GM15510 (cell line): ENCODE results near the gene MAP7.

Source experiments
- POLR2A ChIP-seq: IDR thresholded peaks from 3 replicates; pipeline ENCODE4 v1.6.1; 2011; ENCODE audit warnings: borderline replicate concordance; ENCODE audit not compliant: insufficient read length; ENCODE audit errors: extremely low read depth

The MAP7 gene

GRCh38 chr6:136405420-136406029, 144.7 kb downstream of the MAP7 start:
- no peak for TF ChIP-seq POLR2A

- TF ChIP-seq POLR2A = no peak
Measured at GRCh38 chr6:136404627-136405419, 145.4 kb downstream of the MAP7 start.

- no peak for TF ChIP-seq POLR2A
Measured at GRCh38 chr6:136404007-136404406, 146.2 kb downstream of the MAP7 start.

GRCh38 chr6:136403110-136403980, 146.9 kb downstream of the MAP7 start:
- no peak for TF ChIP-seq POLR2A

GRCh38 chr6:136401749-136402148, 148.5 kb downstream of the MAP7 start:
- TF ChIP-seq POLR2A = no peak

GRCh38 chr6:136398453-136398852, 151.8 kb downstream of the MAP7 start:
- no peak for TF ChIP-seq POLR2A

GRCh38 chr6:136396908-136397307, 153.3 kb downstream of the MAP7 start:
- no peak for TF ChIP-seq POLR2A

GRCh38 chr6:136387316-136387715, 162.9 kb downstream of the MAP7 start:
- no peak for TF ChIP-seq POLR2A

- TF ChIP-seq POLR2A = no peak
Measured at GRCh38 chr6:136383268-136383937, 166.8 kb downstream of the MAP7 start.

GRCh38 chr6:136382676-136383252, 167.5 kb downstream of the MAP7 start:
- no peak for TF ChIP-seq POLR2A

- no peak for TF ChIP-seq POLR2A
Measured at GRCh38 chr6:136378888-136379287, 171.3 kb downstream of the MAP7 start.

GRCh38 chr6:136371959-136372358, 178.3 kb downstream of the MAP7 start:
- no peak for TF ChIP-seq POLR2A

- TF ChIP-seq POLR2A = no peak
Measured at GRCh38 chr6:136370988-136371728, 179.1 kb downstream of the MAP7 start.
